Measurements from ENCODE around the gene LRRTM2.

GRCh38 chr5:138849439-138849838, 25.7 kb downstream of the LRRTM2 start:
- TF ChIP-seq CTCF (IDR thresholded peaks at IDR 0.05) (no peak), POLR2A (IDR thresholded peaks at IDR 0.05) (no peak)

Data from body of pancreas (tissue), 4 donors.